HG03571 (cell line): ENCODE measurements around the gene GPR148.

Source experiments
- ATAC-seq: cut with Tn5 transposase; IDR thresholded peaks from one replicate; pipeline ENCODE4 v1.9.1; 2021; ENCODE audit not compliant: unreplicated experiment

Gene GPR148

DNA sequence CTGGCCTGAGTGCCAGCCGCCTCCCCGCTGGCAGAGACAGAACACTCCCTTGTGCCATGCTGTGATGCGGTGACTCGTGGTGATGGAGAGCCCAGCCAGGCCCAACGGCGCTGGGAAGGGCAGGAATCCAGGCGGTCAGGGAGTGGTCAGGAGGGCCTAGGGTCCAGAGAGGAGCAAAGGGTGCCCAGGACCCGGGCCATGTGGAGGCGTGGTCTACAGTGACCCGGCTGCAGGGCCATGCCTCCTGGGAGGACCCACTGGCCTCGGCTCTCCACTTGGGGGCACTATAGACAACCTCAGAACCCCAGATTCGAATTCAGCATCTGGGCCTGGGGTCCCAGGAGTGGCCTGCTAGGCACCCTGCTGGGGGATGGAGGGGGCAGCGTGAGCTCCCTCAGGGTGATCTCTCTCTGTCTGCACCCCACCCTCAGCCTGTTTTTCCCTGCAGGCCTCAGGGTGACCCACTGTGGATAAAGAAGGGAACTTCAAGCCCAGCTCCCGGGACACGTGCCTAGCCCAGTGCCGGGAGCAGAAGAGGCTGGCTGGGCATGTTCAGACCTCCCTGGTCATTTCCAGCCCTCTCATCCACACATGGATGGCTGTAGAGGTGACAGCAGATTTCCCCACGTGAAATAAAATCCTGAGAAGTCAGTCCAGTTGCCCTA is 39.5 kb downstream of the GPR148 start:
- no peak for ATAC-seq

DNA sequence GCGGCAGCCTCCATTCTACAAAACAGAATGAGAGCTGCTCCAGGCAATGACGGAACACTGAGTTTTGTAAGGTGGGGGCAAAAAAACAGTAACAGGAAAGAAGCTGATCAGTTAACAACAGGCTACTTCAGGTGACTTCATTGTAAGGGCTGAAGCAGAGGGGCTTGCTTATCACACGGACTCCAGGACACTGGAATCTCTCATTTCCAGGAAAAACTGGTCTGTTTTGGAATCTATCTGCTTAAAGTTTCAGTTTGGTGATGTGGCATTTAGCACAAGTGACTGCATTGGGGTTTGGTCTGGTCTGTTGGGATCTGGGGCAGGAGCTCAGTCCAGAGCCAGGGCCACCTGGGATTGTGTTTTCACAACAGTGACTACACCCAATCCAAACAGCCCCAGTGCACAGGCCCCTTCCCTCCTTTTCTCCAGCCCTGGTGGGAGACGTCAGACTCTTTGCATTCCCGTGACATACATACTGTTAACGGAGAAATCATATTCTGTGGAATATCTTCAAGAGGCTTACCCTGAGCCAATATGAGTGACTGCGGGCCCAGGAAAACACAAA is 40.6 kb downstream of the GPR148 start:
- ATAC-seq: no peak

DNA sequence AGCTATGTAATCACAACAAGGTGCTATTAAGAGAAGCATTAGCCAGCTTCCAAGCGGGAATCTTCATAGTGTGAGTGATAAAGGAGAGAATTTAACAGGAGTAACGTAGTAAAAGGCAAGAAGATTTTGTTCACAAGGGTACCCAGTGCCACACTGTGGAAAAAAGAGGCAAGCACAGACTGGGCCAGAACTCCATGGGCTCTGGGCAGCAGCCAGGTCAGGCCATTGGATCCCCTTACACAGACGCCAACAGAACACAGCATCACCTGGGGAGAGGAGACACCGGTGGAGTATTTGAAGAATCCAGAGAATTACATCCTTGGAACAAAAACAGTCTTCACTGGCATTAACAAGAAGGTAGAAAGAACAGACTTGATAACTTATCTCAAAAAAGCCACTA is 47.7 kb downstream of the GPR148 start:
- ATAC-seq: no peak

DNA sequence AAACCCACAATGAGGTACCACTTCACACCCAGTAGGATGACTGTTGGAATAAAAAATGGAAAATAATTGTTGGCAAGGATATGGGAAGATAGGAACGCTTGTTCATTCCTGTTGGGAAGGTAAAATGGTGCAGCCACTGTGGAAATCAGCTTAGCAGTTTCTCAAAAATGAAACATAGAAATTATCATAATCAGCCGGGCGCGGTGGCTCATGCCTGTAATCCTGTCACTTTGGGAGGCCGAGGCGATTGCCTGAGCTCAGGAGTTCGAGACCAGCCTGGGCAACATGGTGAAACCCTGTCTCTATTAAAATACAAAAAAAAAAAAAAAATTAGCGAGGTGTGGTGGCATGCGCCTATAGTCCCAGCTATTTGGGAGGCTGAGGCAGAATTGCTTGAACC is 49.9 kb downstream of the GPR148 start:
- ATAC-seq: no peak
